GM10847 (cell line): ENCODE measurements around the gene NELFCD.

ENCODE experiments used
- POLR2A ChIP-seq: IDR thresholded peaks from 2 replicates; pipeline ENCODE4 v1.6.1; 2011; ENCODE audit not compliant: insufficient read length; ENCODE audit errors: extremely low read depth

NELFCD gene

GRCh38 chr20:59000326-59000725 lies 19.3 kb downstream of the NELFCD start:
- no peak for TF ChIP-seq POLR2A

GRCh38 chr20:59001068-59001448 lies 20.0 kb downstream of the NELFCD start:
- no peak for TF ChIP-seq POLR2A

- no peak for TF ChIP-seq POLR2A
These were observed 20.6 kb downstream of the NELFCD start for GRCh38 chr20:59001449-59002171.

- TF ChIP-seq POLR2A: no peak
These were observed 21.3 kb downstream of the NELFCD start for GRCh38 chr20:59002388-59002787.

GRCh38 chr20:59002874-59003399 lies 21.9 kb downstream of the NELFCD start:
- TF ChIP-seq POLR2A: no peak

GRCh38 chr20:59003836-59004492 lies 22.9 kb downstream of the NELFCD start:
- no peak for TF ChIP-seq POLR2A

- no peak for TF ChIP-seq POLR2A
These were observed 23.4 kb downstream of the NELFCD start for GRCh38 chr20:59004493-59004762.

GRCh38 chr20:59004763-59005522 lies 23.9 kb downstream of the NELFCD start:
- peak; percentile 33 for TF ChIP-seq POLR2A

- TF ChIP-seq POLR2A: no peak
These were observed 24.6 kb downstream of the NELFCD start for GRCh38 chr20:59005523-59006166.

GRCh38 chr20:59006167-59006863 lies 25.3 kb downstream of the NELFCD start:
- TF ChIP-seq POLR2A: no peak

GRCh38 chr20:59006864-59007664 lies 26.0 kb downstream of the NELFCD start, which contains the start of gene CTSZ:
TSS of gene CTSZ (minus strand) at chr20:59007254. CDS start at chr20:59007128, 126 bp downstream.
- TF ChIP-seq POLR2A: peak; percentile 55

- TF ChIP-seq POLR2A: no peak
These were observed 26.8 kb downstream of the NELFCD start for GRCh38 chr20:59007665-59008511.

- TF ChIP-seq POLR2A: no peak
These were observed 27.8 kb downstream of the NELFCD start for GRCh38 chr20:59008715-59009336.
